ENCODE measurements around the gene ADAMTS17. TPM values are rescaled to one million over a fixed set of nuclear protein-coding genes. Genes with fewer than 3 reads are reported as not detected.

Gene ADAMTS17
- total RNA-seq, 1 experiment from 2014 or later, result 7.7 TPM

GRCh38 chr15:100208921-100209603, 132.7 kb downstream of the ADAMTS17 start:
- POLR2A ChIA-PET, result no interaction called here
- H3K36me3 Mint-ChIP-seq (ENCODE audit: insufficient read depth, unreplicated experiment), result no peaks in the 10 kb centered on the region
- H3K4me1 Mint-ChIP-seq (ENCODE audit: insufficient read depth, unreplicated experiment), result no peaks in the 10 kb centered on the region
- no peak for DNase-seq (ENCODE audit: unreplicated experiment)
- no peaks in the 10 kb centered on the region for H3K9me3 Mint-ChIP-seq (ENCODE audit: unreplicated experiment)
- TF ChIP-seq CTCF (IDR thresholded peaks at IDR 0.05; ENCODE audit: unreplicated experiment), result no peak
- no peak overlapping the region for H3K27ac Mint-ChIP-seq (ENCODE audit: low read depth, unreplicated experiment)
- no peaks in the 10 kb centered on the region for H3K27me3 Mint-ChIP-seq (ENCODE audit: insufficient read depth, unreplicated experiment)
- no TSS peak for BruUV-seq (replicated peaks)
- intact Hi-C loops (cut with micrococcal nuclease), result no loop called here
- CTCF ChIA-PET, result interaction anchor here (0.6 kb wide), 1 partner anchor 1037 kb away, joined by 4 read pairs; no protein-coding TSS in a partner anchor
- H3K4me3 Mint-ChIP-seq (ENCODE audit: unreplicated experiment), result no peak overlapping the region

- H3K4me3 Mint-ChIP-seq (ENCODE audit: unreplicated experiment), result no peak overlapping the region
- no peaks in the 10 kb centered on the region for H3K36me3 Mint-ChIP-seq (ENCODE audit: insufficient read depth, unreplicated experiment)
- no peak for DNase-seq (ENCODE audit: unreplicated experiment)
- H3K4me1 Mint-ChIP-seq (ENCODE audit: insufficient read depth, unreplicated experiment), result no peaks in the 10 kb centered on the region
- no TSS peak for BruUV-seq (replicated peaks)
- no peak overlapping the region for H3K27ac Mint-ChIP-seq (ENCODE audit: low read depth, unreplicated experiment)
- CTCF ChIA-PET, result interaction anchor here (1.0 kb wide), 1 partner anchor 13 kb away, joined by 3 read pairs; no protein-coding TSS in a partner anchor
- H3K9me3 Mint-ChIP-seq (ENCODE audit: unreplicated experiment), result no peaks in the 10 kb centered on the region
- POLR2A ChIA-PET, result no interaction called here
- no peaks in the 10 kb centered on the region for H3K27me3 Mint-ChIP-seq (ENCODE audit: insufficient read depth, unreplicated experiment)
- intact Hi-C loops (cut with micrococcal nuclease), result no loop called here
- no peak for TF ChIP-seq CTCF (IDR thresholded peaks at IDR 0.05; ENCODE audit: unreplicated experiment)
These were observed 134.7 kb downstream of the ADAMTS17 start for GRCh38 chr15:100207053-100207452.

- Mint-ChIP-seq H3K4me1 (ENCODE audit: insufficient read depth, unreplicated experiment) (no peaks in the 10 kb centered on the region), H3K27ac (ENCODE audit: low read depth, unreplicated experiment) (no peak overlapping the region), H3K27me3 (ENCODE audit: insufficient read depth, unreplicated experiment) (no peaks in the 10 kb centered on the region), H3K9me3 (ENCODE audit: unreplicated experiment) (no peaks in the 10 kb centered on the region), H3K36me3 (ENCODE audit: insufficient read depth, unreplicated experiment) (no peaks in the 10 kb centered on the region), H3K4me3 (ENCODE audit: unreplicated experiment) (no peak overlapping the region)
- TF ChIP-seq CTCF (IDR thresholded peaks at IDR 0.05; ENCODE audit: unreplicated experiment), result no peak
- CTCF ChIA-PET, result no interaction called here
- no peak for DNase-seq (ENCODE audit: unreplicated experiment)
- POLR2A ChIA-PET, result no interaction called here
- BruUV-seq (replicated peaks), result no TSS peak
- intact Hi-C loops (cut with micrococcal nuclease), result no loop called here
These were observed 135.1 kb downstream of the ADAMTS17 start for GRCh38 chr15:100206643-100207042.

GRCh38 chr15:100205549-100206295, 136.1 kb downstream of the ADAMTS17 start:
- no peak for TF ChIP-seq CTCF (IDR thresholded peaks at IDR 0.05; ENCODE audit: unreplicated experiment)
- Mint-ChIP-seq H3K4me3 (ENCODE audit: unreplicated experiment) (no peak overlapping the region), H3K36me3 (ENCODE audit: insufficient read depth, unreplicated experiment) (no peaks in the 10 kb centered on the region), H3K4me1 (ENCODE audit: insufficient read depth, unreplicated experiment) (no peaks in the 10 kb centered on the region), H3K27me3 (ENCODE audit: insufficient read depth, unreplicated experiment) (no peaks in the 10 kb centered on the region), H3K9me3 (ENCODE audit: unreplicated experiment) (no peaks in the 10 kb centered on the region), H3K27ac (ENCODE audit: low read depth, unreplicated experiment) (no peak overlapping the region)
- intact Hi-C loops (cut with micrococcal nuclease), result no loop called here
- ChIA-PET POLR2A (no interaction called here), CTCF (no interaction called here)
- DNase-seq (ENCODE audit: unreplicated experiment), result no peak
- BruUV-seq (replicated peaks), result no TSS peak

Data from MCF 10A (cell line).